ENCODE measurements around the gene MOB3B. TPM values are rescaled to one million over a fixed set of nuclear protein-coding genes. Genes with fewer than 3 reads are reported as not detected.

The MOB3B gene
- total RNA-seq, 2 experiments from 2014 or later: 0.25 to 0.30 TPM

- H3K4me3 Mint-ChIP-seq: no peak overlapping the region
- no peak overlapping the region for H3K27ac Mint-ChIP-seq
- Histone ChIP-seq H3K9me3 (ENCODE audit: control insufficient read depth in 1 of 2, insufficient read depth in 1 of 2, low read length in 2 of 2) (no peaks in the 10 kb centered on the region), H3K4me1 (ENCODE audit: insufficient read depth, low read length) (peaks cover 2% of the 10 kb centered on the region), H3K27ac (ENCODE audit: low read depth in 1 of 2, low read length in 2 of 2) (no peak overlapping the region), H3K4me3 (ENCODE audit: low read length) (no peak overlapping the region), H3K36me3 (ENCODE audit: insufficient read depth, low read length) (no peaks in the 10 kb centered on the region), H3K27me3 (ENCODE audit: control insufficient read depth in 1 of 2, insufficient read depth in 2 of 2, low read length in 2 of 2) (no peaks in the 10 kb centered on the region)
- POLR2A ChIA-PET: no interaction called here
- DNase-seq (no peak), ATAC-seq (ENCODE audit: poor library complexity) (no peak)
- CTCF ChIA-PET: no interaction called here
- peaks cover 7% of the 10 kb centered on the region for H3K4me1 Mint-ChIP-seq (ENCODE audit: low read depth)
- intact Hi-C loops (cut with DNase I, micrococcal nuclease): no loop called here
- H3K36me3 Mint-ChIP-seq (ENCODE audit: low read depth): no peaks in the 10 kb centered on the region
- H3K27me3 Mint-ChIP-seq: no peaks in the 10 kb centered on the region
- no peaks in the 10 kb centered on the region for H3K9me3 Mint-ChIP-seq
- TF ChIP-seq CTCF (IDR thresholded peaks at IDR 0.05): no peak
These were observed 176.0 kb downstream of the MOB3B start for GRCh38 chr9:27353474-27354229.

GRCh38 chr9:27353166-27353473, 176.5 kb downstream of the MOB3B start:
- Histone ChIP-seq H3K27me3 (ENCODE audit: control insufficient read depth in 1 of 2, insufficient read depth in 2 of 2, low read length in 2 of 2) (no peaks in the 10 kb centered on the region), H3K27ac (ENCODE audit: low read depth in 1 of 2, low read length in 2 of 2) (no peak overlapping the region), H3K36me3 (ENCODE audit: insufficient read depth, low read length) (no peaks in the 10 kb centered on the region), H3K9me3 (ENCODE audit: control insufficient read depth in 1 of 2, insufficient read depth in 1 of 2, low read length in 2 of 2) (no peaks in the 10 kb centered on the region), H3K4me3 (ENCODE audit: low read length) (no peak overlapping the region), H3K4me1 (ENCODE audit: insufficient read depth, low read length) (peaks cover 2% of the 10 kb centered on the region)
- ChIA-PET CTCF (no interaction called here), POLR2A (no interaction called here)
- DNase-seq (no peak), ATAC-seq (ENCODE audit: poor library complexity) (no peak)
- intact Hi-C loops (cut with DNase I, micrococcal nuclease): no loop called here
- Mint-ChIP-seq H3K4me3 (no peak overlapping the region), H3K9me3 (no peaks in the 10 kb centered on the region), H3K27me3 (no peaks in the 10 kb centered on the region), H3K27ac (no peak overlapping the region), H3K36me3 (ENCODE audit: low read depth) (no peaks in the 10 kb centered on the region), H3K4me1 (ENCODE audit: low read depth) (peaks cover 7% of the 10 kb centered on the region)
- no peak for TF ChIP-seq CTCF (IDR thresholded peaks at IDR 0.05)

GRCh38 chr9:27352457-27353165, 177.0 kb downstream of the MOB3B start:
- H3K4me1 Mint-ChIP-seq (ENCODE audit: low read depth): peaks cover 7% of the 10 kb centered on the region
- Histone ChIP-seq H3K27me3 (ENCODE audit: control insufficient read depth in 1 of 2, insufficient read depth in 2 of 2, low read length in 2 of 2) (no peaks in the 10 kb centered on the region), H3K9me3 (ENCODE audit: control insufficient read depth in 1 of 2, insufficient read depth in 1 of 2, low read length in 2 of 2) (no peaks in the 10 kb centered on the region), H3K4me1 (ENCODE audit: insufficient read depth, low read length) (peaks cover 2% of the 10 kb centered on the region), H3K27ac (ENCODE audit: low read depth in 1 of 2, low read length in 2 of 2) (no peak overlapping the region), H3K36me3 (ENCODE audit: insufficient read depth, low read length) (no peaks in the 10 kb centered on the region), H3K4me3 (ENCODE audit: low read length) (no peak overlapping the region)
- H3K36me3 Mint-ChIP-seq (ENCODE audit: low read depth): no peaks in the 10 kb centered on the region
- ATAC-seq (ENCODE audit: poor library complexity) (no peak), DNase-seq (peak in 3 of 14 experiments; percentile 19 to 51 (median 33))
- intact Hi-C loops (cut with DNase I, micrococcal nuclease): no loop called here
- no peaks in the 10 kb centered on the region for H3K27me3 Mint-ChIP-seq
- no peak for TF ChIP-seq CTCF (IDR thresholded peaks at IDR 0.05)
- ChIA-PET CTCF (no interaction called here), POLR2A (no interaction called here)
- no peaks in the 10 kb centered on the region for H3K9me3 Mint-ChIP-seq
- no peak overlapping the region for H3K27ac Mint-ChIP-seq
- no peak overlapping the region for H3K4me3 Mint-ChIP-seq
